NT2/D1 (cell line): Measurements from ENCODE around the gene LGALS7.
"Not testable (repeated sequence)": the region's sequence is repeated elsewhere in the genome, so short reads cannot be mapped to it uniquely, and the experiment has no call there.

Source experiments
- DNase-seq: peaks from one replicate; pipeline ENCODE4 v3.0.0-alpha.2; 2011; ENCODE audit warnings: low read depth, low spot score
- H3K27me3 ChIP-seq: 2 replicates; pipeline ENCODE4 v1.6.0; 2011; ENCODE audit warnings: mild to moderate bottlenecking; ENCODE audit not compliant: insufficient read length, insufficient read depth
- H3K36me3 ChIP-seq: 2 replicates; pipeline ENCODE4 v1.6.1; 2011; ENCODE audit warnings: mild to moderate bottlenecking, low read length, mixed read lengths; ENCODE audit not compliant: insufficient read depth, insufficient read length
- H3K4me1 ChIP-seq: 2 replicates; pipeline ENCODE4 v1.5.1; 2011; ENCODE audit not compliant: insufficient read depth, insufficient read length
- H3K4me3 ChIP-seq: 2 replicates; pipeline ENCODE4 v1.5.1; 2011; ENCODE audit warnings: low read depth; ENCODE audit not compliant: insufficient read length
- H3K9ac ChIP-seq: 2 replicates; pipeline ENCODE4 v1.6.0; 2011; ENCODE audit warnings: low read depth; ENCODE audit not compliant: insufficient read length
- H3K9me3 ChIP-seq: 2 replicates; pipeline ENCODE4 v1.5.1; 2011; ENCODE audit warnings: mild to moderate bottlenecking, low read length; ENCODE audit not compliant: insufficient read depth
- SUZ12 ChIP-seq: IDR thresholded peaks from 2 replicates; pipeline ENCODE4 v1.6.1; 2011; ENCODE audit not compliant: insufficient read length, insufficient read depth; ENCODE audit errors: extremely low read depth
- YY1 ChIP-seq: IDR thresholded peaks from 2 replicates; pipeline ENCODE4 v1.6.1; 2011; ENCODE audit not compliant: insufficient read length, insufficient read depth
- ZNF274 ChIP-seq: IDR thresholded peaks from 2 replicates; pipeline ENCODE4 v1.6.1; 2011; ENCODE audit warnings: mild to moderate bottlenecking, low read depth, low read length

LGALS7 gene

DNA sequence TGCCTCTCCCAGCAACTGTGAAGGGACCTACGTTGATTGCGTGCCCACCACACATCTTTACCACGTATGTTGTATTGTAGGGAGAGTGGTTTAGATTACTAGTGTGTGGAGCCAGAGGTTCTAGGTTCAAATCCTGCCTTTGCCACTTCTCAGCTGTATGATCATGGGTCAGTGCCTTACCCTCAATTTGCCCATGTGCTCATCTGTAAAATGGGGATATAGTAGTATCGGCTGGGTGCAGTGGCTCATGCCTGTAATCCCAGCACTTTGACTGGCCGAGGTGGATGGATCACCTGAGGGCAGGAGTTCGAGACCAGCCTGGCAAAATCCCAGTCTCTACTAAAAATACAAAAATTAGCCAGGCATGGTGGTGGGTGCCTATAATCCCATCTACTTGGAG, 40.0 kb upstream of the LGALS7 start:
- Histone ChIP-seq H3K9me3 (no peaks in the 10 kb centered on the region), H3K27me3 (no peaks in the 10 kb centered on the region), H3K36me3 (peaks cover 28% of the 10 kb centered on the region), H3K9ac (no peak overlapping the region), H3K4me3 (no peak overlapping the region), H3K4me1 (no peaks in the 10 kb centered on the region)
- DNase-seq: no peak
- TF ChIP-seq SUZ12 (no peak), YY1 (no peak), ZNF274 (no peak)

DNA sequence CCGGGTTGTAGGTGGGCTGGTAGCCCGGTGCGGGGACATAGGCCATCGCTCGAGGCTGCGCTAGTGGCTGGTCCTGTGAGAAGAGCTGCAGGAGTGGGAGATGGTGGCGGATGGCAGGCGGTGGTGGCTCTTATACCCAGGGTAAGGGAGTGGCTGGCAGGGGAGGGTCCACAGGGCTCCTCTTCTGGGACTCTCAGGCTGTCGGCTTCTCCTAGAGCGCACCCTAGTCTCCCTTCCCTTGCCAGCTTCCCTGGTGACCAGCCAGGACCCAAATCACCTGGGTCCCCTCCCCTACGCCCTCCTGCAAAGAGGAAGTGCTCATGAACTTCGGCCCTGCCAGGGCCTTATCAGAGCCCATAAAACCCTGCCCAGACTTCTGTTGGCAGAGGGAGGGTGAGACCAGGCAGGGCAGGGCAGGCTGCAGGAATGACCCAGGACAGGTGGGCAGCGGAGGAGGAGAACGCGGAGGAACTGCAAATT, 39.6 kb upstream of the LGALS7 start, which contains the start of gene LGALS4:
Gene LGALS4, minus strand, starts transcription at position 105 of the 480 bp plus-strand sequence. Its CDS starts 59 bp downstream, at position 46.
- no peaks in the 10 kb centered on the region for H3K9me3 ChIP-seq
- peaks cover 28% of the 10 kb centered on the region for H3K36me3 ChIP-seq
- TF ChIP-seq SUZ12 (no peak), YY1 (no peak), ZNF274 (no peak)
- H3K9ac ChIP-seq: no peak within 1 kb of the TSS
- H3K4me3 ChIP-seq: no peak within 1 kb of the TSS
- DNase-seq: no peak
- no peaks in the 10 kb centered on the region for H3K4me1 ChIP-seq
- no peaks in the 10 kb centered on the region for H3K27me3 ChIP-seq

DNA sequence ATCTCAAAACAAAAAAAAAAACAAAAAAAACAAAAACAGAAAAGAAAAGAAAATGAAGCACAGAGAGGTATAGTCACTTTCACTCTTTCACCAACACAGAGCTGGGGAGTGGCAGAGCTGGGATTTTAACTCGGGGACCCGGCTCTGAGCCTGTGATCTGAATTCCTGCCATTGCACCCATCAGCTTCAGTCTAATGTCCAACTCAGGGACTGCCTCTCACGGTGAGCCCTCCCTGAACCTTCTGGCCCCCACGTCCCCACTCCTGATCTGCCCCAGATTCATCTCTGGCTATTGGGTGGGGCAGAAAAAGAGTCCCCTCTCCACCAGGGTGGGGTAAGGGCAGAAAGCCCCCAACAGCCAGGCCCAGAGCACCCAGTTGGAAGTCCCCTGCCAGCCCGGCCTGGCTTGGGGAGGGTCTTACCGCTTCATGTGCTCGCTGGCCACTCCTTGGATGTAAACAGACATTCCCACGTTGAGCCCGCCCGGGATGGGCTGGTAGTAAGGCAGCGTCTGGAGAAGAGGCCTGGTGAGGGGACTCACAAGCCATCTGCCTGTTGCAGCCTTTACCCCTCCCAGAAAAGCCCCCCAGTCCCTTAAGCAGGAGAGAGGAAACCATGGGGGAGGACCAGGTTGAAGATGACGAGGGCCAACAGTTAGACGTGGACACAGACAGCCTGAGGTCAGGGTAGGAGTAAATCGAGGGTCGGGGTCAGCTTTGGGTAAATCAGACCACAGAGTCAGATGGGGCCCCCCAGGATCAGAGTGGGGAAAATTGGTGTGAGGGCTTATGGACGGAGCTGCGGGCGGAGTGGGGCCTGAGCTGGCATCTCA, 38.9 kb upstream of the LGALS7 start:
- Histone ChIP-seq H3K9ac (no peak overlapping the region), H3K36me3 (peaks cover 23% of the 10 kb centered on the region), H3K9me3 (no peaks in the 10 kb centered on the region; the same call in 1 of the 2 replicates), H3K27me3 (no peaks in the 10 kb centered on the region), H3K4me3 (no peak overlapping the region), H3K4me1 (no peaks in the 10 kb centered on the region)
- TF ChIP-seq SUZ12: no peak
- TF ChIP-seq YY1: no peak
- no peak for TF ChIP-seq ZNF274
- no peak for DNase-seq

DNA sequence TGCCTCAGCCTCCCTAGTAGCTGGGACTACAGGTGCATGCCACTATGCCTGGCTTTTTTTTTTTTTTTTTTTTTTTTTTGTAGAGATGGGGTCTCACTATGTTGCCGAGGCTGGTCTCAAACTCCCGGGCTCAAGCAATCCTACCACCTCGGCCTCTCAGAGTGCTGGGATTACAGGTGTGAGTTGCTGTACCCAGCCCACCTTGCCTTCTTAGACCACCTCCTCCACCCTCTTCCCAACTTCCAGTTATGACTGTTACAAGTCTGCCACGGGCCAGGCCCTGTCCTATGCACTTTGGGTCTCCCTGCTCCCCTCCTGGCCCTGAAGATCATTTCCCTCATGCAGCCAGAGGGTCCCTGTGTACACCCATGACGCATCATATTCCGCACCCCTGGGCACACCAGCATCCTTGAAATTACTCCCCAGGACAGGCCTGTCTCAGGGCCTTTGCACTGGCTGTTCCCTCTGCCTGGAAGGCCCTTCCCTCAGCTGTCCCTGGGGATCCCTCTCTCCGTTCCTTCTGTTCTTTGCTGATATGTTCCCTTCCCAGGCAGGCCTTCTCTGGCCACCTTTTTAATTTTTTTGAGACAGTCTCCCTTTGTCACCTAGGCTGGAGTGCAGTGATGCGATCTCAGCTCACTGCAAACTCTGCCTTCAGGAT, 36.4 kb upstream of the LGALS7 start:
- H3K9ac ChIP-seq: no peak overlapping the region
- no peaks in the 10 kb centered on the region for H3K27me3 ChIP-seq
- H3K4me1 ChIP-seq: no peaks in the 10 kb centered on the region
- H3K9me3 ChIP-seq: no peaks in the 10 kb centered on the region; the same call in 1 of the 2 replicates
- no peak overlapping the region for H3K4me3 ChIP-seq
- peaks cover 3% of the 10 kb centered on the region for H3K36me3 ChIP-seq
- TF ChIP-seq YY1: no peak
- TF ChIP-seq SUZ12: no peak
- no peak for TF ChIP-seq ZNF274
- DNase-seq: no peak

DNA sequence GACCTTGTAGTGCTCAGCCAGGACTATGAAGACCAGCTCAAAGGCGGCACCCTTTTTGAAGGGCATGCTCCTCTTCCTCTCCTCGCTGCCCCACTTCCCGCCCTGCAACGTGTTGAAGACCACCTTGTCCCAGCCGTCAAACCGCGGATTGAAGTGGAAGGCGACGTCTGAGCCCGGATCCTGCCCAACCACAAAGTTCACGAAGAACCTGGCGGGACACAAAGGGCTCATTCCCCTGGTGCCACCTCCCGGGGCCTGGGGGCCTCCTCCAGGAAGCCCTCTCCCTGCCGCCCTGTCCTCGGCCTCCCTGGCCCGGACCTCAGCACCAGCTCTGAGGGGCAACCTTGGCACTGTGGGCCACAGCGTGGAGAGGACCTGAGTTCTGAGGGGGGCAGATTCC, 35.4 kb upstream of the LGALS7 start:
- Histone ChIP-seq H3K4me3 (no peak overlapping the region), H3K27me3 (no peaks in the 10 kb centered on the region), H3K4me1 (no peaks in the 10 kb centered on the region), H3K36me3 (peaks cover 3% of the 10 kb centered on the region), H3K9me3 (no peaks in the 10 kb centered on the region; the same call in 1 of the 2 replicates), H3K9ac (no peak overlapping the region)
- no peak for TF ChIP-seq YY1
- TF ChIP-seq SUZ12: no peak
- no peak for TF ChIP-seq ZNF274
- no peak for DNase-seq

DNA sequence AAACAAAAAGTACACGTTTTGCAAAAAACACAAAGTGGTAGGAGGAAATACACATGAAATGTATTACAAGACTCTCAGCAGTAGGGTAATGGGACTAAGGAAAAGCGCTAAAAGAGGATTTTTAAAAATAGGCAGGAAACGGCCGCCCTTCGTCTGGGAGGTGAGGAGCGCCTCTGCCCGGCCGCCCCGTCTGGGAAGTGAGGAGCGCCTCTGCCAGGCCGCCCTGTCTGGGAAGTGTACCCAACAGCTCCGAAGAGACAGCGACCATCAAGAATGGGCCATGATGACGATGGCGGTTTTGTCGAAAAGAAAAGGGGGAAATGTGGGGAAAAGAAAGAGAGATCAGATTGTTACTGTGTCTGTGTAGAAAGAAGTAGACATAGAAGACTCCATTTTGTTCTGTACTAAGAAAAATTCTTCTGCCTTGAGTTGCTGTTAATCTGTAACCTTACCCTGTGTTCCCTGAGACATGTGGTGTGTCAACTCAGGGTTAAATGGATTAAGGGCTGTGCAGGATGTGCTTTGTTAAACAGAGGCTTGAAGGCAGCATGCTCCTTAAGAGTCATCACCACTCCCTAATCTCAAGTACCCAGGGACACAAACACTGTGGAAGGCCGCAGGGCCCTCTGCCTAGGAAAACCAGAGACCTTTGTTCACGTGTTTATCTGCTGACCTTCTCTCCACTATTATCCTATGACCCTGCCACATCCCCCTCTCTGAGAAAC, 34.2 kb upstream of the LGALS7 start:
- not testable (repeated sequence) for DNase-seq, H3K4me1 ChIP-seq, H3K36me3 ChIP-seq, H3K27me3 ChIP-seq, H3K9me3 ChIP-seq, H3K4me3 ChIP-seq, H3K9ac ChIP-seq

DNA sequence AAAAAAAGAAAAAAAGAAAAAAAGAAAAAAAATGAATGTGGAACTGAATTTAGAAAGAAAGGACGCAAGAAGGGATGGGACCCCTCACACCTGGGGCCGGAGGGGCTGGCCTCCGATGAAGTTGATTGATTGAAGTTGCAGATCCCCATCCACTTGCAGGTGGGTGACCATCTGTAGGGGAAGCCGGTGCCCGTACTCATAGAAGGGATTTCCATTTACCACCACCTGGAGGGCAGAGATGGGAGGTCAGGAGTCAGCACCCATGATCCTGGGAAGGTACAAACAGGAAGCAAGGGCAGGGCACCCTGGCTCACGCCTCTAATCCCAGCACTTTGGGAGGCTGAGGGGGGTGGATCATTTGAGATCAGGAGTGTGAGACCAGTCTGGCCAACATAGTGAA, 33.1 kb upstream of the LGALS7 start:
- H3K4me1 ChIP-seq: no peaks in the 10 kb centered on the region
- no peak overlapping the region for H3K4me3 ChIP-seq
- no peaks in the 10 kb centered on the region for H3K27me3 ChIP-seq
- H3K9ac ChIP-seq: no peak overlapping the region
- no peaks in the 10 kb centered on the region; the same call in 1 of the 2 replicates for H3K9me3 ChIP-seq
- no peak for DNase-seq
- H3K36me3 ChIP-seq: no peaks in the 10 kb centered on the region
- TF ChIP-seq YY1 (no peak), SUZ12 (no peak), ZNF274 (no peak)
